Liver (tissue), 9 donors: ENCODE measurements around the gene DGKH. TPM values are rescaled to one million over a fixed set of nuclear protein-coding genes. Genes with fewer than 3 reads are reported as not detected.

Source experiments
- DNase-seq: peaks from one replicate; pipeline ENCODE4 v3.0.0-alpha.2; 2017; ENCODE audit warnings: low spot score
- H3K27ac ChIP-seq, 2 donors: one replicate each; pipeline ENCODE4 v1.7.0; 2013; ENCODE audit warnings: inconsistent platforms in 2 of 2, low read length in 2 of 2, control low read depth in 1 of 2, low read depth in 1 of 2, mild to moderate bottlenecking in 1 of 2
- H3K27me3 ChIP-seq, 4 donors: one replicate each; pipeline versions ENCODE4 v1.6.1 to v1.7.0; 2013; ENCODE audit warnings: low read length in 3 of 4, inconsistent platforms in 1 of 4, mild to moderate bottlenecking in 1 of 4, moderate library complexity in 1 of 4; ENCODE audit not compliant: control insufficient read depth in 4 of 4, insufficient read depth in 4 of 4
- H3K36me3 ChIP-seq, 4 donors: one replicate each; pipeline versions ENCODE4 v1.6.1 to v1.7.0; 2013; ENCODE audit warnings: low read length in 3 of 4, mild to moderate bottlenecking in 3 of 4, low read depth in 1 of 4, moderate library complexity in 1 of 4; ENCODE audit not compliant: control insufficient read depth in 4 of 4, insufficient read depth in 3 of 4
- H3K4me1 ChIP-seq, 4 donors: one replicate each; pipeline versions ENCODE4 v1.6.1 to v1.7.0; 2013; ENCODE audit warnings: low read length in 3 of 4, mild to moderate bottlenecking in 3 of 4, moderate library complexity in 1 of 4; ENCODE audit not compliant: control insufficient read depth in 4 of 4, insufficient read depth in 4 of 4
- H3K4me3 ChIP-seq, 3 donors: one replicate each; pipeline versions ENCODE4 v1.6.1 to v1.7.0; 2013; ENCODE audit warnings: low read length in 3 of 3, control low read depth in 1 of 3, low read depth in 1 of 3, mild to moderate bottlenecking in 1 of 3
- H3K9ac ChIP-seq, 2 donors: one replicate each; pipeline ENCODE4 v1.7.0; 2013; ENCODE audit warnings: low read length in 2 of 2, mild to moderate bottlenecking in 2 of 2, moderate library complexity in 2 of 2, control low read depth in 1 of 2, low read depth in 1 of 2
- H3K9me3 ChIP-seq, 4 donors: one replicate each; pipeline versions ENCODE4 v1.6.1 to v1.7.0; 2013; ENCODE audit warnings: low read length in 3 of 4; ENCODE audit not compliant: control insufficient read depth in 4 of 4
- ATF3 ChIP-seq: IDR thresholded peaks from 2 replicates; pipeline ENCODE4 v1.6.1; 2016; ENCODE audit warnings: antibody characterized with exemption
- EGR1 ChIP-seq, 2 donors: IDR thresholded peaks; 2 replicates each; pipeline ENCODE4 v1.6.1; 2016 to 2018; ENCODE audit warnings: antibody characterized with exemption in 2 of 2, low read depth in 2 of 2
- FOXA2 ChIP-seq: IDR thresholded peaks from 2 replicates; pipeline ENCODE4 v1.6.1; 2016; ENCODE audit warnings: antibody characterized with exemption
- GABPA ChIP-seq, 2 donors: IDR thresholded peaks in 1 of 2; conservative IDR thresholded peaks in 1 of 2; 2 replicates each; pipeline ENCODE4 v1.6.1; 2016; ENCODE audit warnings: antibody characterized with exemption in 2 of 2, mild to moderate bottlenecking in 1 of 2, moderate library complexity in 1 of 2
- HNF4A ChIP-seq, 2 donors: conservative IDR thresholded peaks; 2 replicates each; pipeline ENCODE4 v1.6.1; 2016; ENCODE audit warnings: antibody characterized with exemption in 2 of 2, mild to moderate bottlenecking in 2 of 2
- JUND ChIP-seq, 2 donors: IDR thresholded peaks; 2 replicates each; pipeline ENCODE4 v1.6.1; 2016; ENCODE audit warnings: antibody characterized with exemption in 2 of 2
- MAX ChIP-seq: IDR thresholded peaks from 2 replicates; pipeline ENCODE4 v1.6.1; 2016; ENCODE audit warnings: antibody characterized with exemption
- REST ChIP-seq: IDR thresholded peaks from 2 replicates; pipeline ENCODE4 v1.6.1; 2016; ENCODE audit warnings: antibody characterized with exemption, mild to moderate bottlenecking
- RXRA ChIP-seq, 2 donors: IDR thresholded peaks; 2 replicates each; pipeline ENCODE4 v1.6.1; 2017 to 2018; ENCODE audit warnings: antibody characterized with exemption in 2 of 2, mild to moderate bottlenecking in 1 of 2
- TAF1 ChIP-seq: conservative IDR thresholded peaks from 2 replicates; pipeline ENCODE4 v1.6.1; 2016; ENCODE audit warnings: antibody characterized with exemption, mild to moderate bottlenecking
- YY1 ChIP-seq: IDR thresholded peaks from 2 replicates; pipeline ENCODE4 v1.6.1; 2016; ENCODE audit warnings: antibody characterized with exemption, mild to moderate bottlenecking
- ZBTB33 ChIP-seq: IDR thresholded peaks from 2 replicates; pipeline ENCODE4 v1.6.1; 2016; ENCODE audit warnings: antibody characterized with exemption
- WGBS: extraction: QIAGEN DNeasy Blood & Tissue Kit; methylation state at CpG from one replicate; pipeline ENCODE4 v1.1.7; 2013; 5-methylcytosine and 5-hydroxymethylcytosine counted together
- polyA plus RNA-seq, 2 donors: library from polyadenylated mRNA; stranded (reverse) in 1 of 2; unstranded in 1 of 2; fragments of 200-250 nt in 1 of 2; fragments of >200 nt in 1 of 2; fragmentation: Nextera tagmentation in 1 of 2; extraction: Ambion mirVana in 1 of 2; gene quantifications; one replicate each; pipeline versions ENCODE4 v1.2.1 to v1.2.3, GENCODE V29; 2013 to 2015
- total RNA-seq, 2 donors: library from RNA; depleted of rRNA; stranded (reverse); fragments of >200 nt; gene quantifications; one replicate each; pipeline ENCODE4 v1.2.3, GENCODE V29; 2014
- donor health status: healthy.
- donor health status: healthy.
- donor health status: healthy.
- donor health status: healthy.
- donor health status: healthy.

The DGKH gene
- total and polyA plus RNA-seq, 4 donors, result 0.25 to 3.7 (median 0.97) TPM

- TF ChIP-seq REST, result no peak
- TF ChIP-seq FOXA2, result no peak
Measured at GRCh38 chr13:42149136-42149535, 100.7 kb downstream of the DGKH start (continued).

- no peaks in the 10 kb centered on the region for H3K27me3 ChIP-seq
- 79% methylated on average over 1 of the region's 1 CpG for WGBS
- TF ChIP-seq HNF4A (conservative IDR thresholded peaks at IDR 0.05) (no peak), EGR1 (IDR thresholded peaks at IDR 0.05; ENCODE audit: low read depth in 2 of 2) (no peak), YY1 (no peak)
Measured at GRCh38 chr13:42151781-42152180, 103.3 kb downstream of the DGKH start.

GRCh38 chr13:42152495-42152894 is 104.0 kb downstream of the DGKH start:
- no peaks in the 10 kb centered on the region for H3K27me3 ChIP-seq
- no peaks in the 10 kb centered on the region for H3K36me3 ChIP-seq
- TF ChIP-seq MAX, result no peak
- no peak for TF ChIP-seq ZBTB33
- no peak for TF ChIP-seq TAF1
- H3K9ac ChIP-seq, result no peak overlapping the region
- H3K4me3 ChIP-seq, result no peak overlapping the region
- H3K4me1 ChIP-seq, result no peaks in the 10 kb centered on the region
- WGBS, result 95% methylated on average over 4 of the region's 4 CpGs
- DNase-seq, result no peak
- no peak overlapping the region for H3K27ac ChIP-seq
- H3K9me3 ChIP-seq, result no peaks in the 10 kb centered on the region

More at GRCh38 chr13:42151781-42152180, 103.3 kb downstream of the DGKH start:
- H3K4me3 ChIP-seq, result no peak overlapping the region
- no peaks in the 10 kb centered on the region for H3K4me1 ChIP-seq
- DNase-seq, result no peak
- no peaks in the 10 kb centered on the region for H3K9me3 ChIP-seq
- no peak overlapping the region for H3K27ac ChIP-seq
- H3K9ac ChIP-seq, result no peak overlapping the region
- no peaks in the 10 kb centered on the region for H3K36me3 ChIP-seq

- Histone ChIP-seq H3K27ac (no peak overlapping the region), H3K9me3 (no peaks in the 10 kb centered on the region), H3K9ac (no peak overlapping the region), H3K4me1 (no peaks in the 10 kb centered on the region), H3K27me3 (no peaks in the 10 kb centered on the region), H3K4me3 (no peak overlapping the region), H3K36me3 (no peaks in the 10 kb centered on the region)
- WGBS, result 94% methylated on average over 3 of the region's 3 CpGs
- DNase-seq, result no peak
- TF ChIP-seq JUND (IDR thresholded peaks at IDR 0.05) (no peak), GABPA (IDR thresholded peaks at IDR 0.05 in 1 of 2, conservative IDR thresholded peaks at IDR 0.05 in 1 of 2) (no peak), ATF3 (no peak), ZBTB33 (no peak), RXRA (IDR thresholded peaks at IDR 0.05) (no peak)
Measured at GRCh38 chr13:42153199-42154113, 105.0 kb downstream of the DGKH start.
